B cell (primary cell): Measurements from ENCODE around the gene DFFA. TPM values are rescaled to one million over a fixed set of nuclear protein-coding genes. Genes with fewer than 3 reads are reported as not detected.

Experiments
- ATAC-seq: fragments of 200-7000 bp; cut with Tn5 transposase; one replicate; pipeline ENCODE4 v1.10.0; 2021; ENCODE audit warnings: low read depth, mild to moderate bottlenecking, moderate number of reproducible peaks, moderate library complexity
- CTCF ChIA-PET: fragments of 350-600 bp; sonication (Branson Sonifier 250); formaldehyde crosslinking; loops from one replicate; lab custom pipeline; 2021; ENCODE audit warnings: antibody characterized with exemption, inconsistent platforms; lab: Charles Lee
- POLR2A ChIA-PET: fragments of 350-600 bp; sonication (Branson Sonifier 250); formaldehyde crosslinking; loops from one replicate; lab custom pipeline; 2021; ENCODE audit warnings: antibody characterized with exemption; lab: Charles Lee
- DNase-seq: peaks from one replicate; pipeline ENCODE4 v3.0.0; 2013
- H2AFZ ChIP-seq: 2 replicates; pipeline ENCODE4 v1.6.1; 2012; ENCODE audit warnings: mild to moderate bottlenecking, low read depth, low read length; ENCODE audit not compliant: insufficient read depth, poor library complexity, severe bottlenecking
- H3K27ac ChIP-seq, 2 donors: 1 replicate in 1 of 2; 2 replicates in 1 of 2; pipeline ENCODE4 v1.5.1; 2012 to 2013; ENCODE audit warnings: low read length in 2 of 2, mild to moderate bottlenecking in 2 of 2, moderate library complexity in 1 of 2
- H3K27me3 ChIP-seq, 4 experiments: fragments of 200-600 bp in 1 of 4; sonication (generic) in 1 of 4; replicated peaks in 1 of 4; 1 replicate in 2 of 4; 2 replicates in 2 of 4; pipeline versions ENCODE4 v1.6.1 to v1.7.0; 2013 to 2016; ENCODE audit warnings: low read length in 3 of 4, mild to moderate bottlenecking in 2 of 4, mixed read lengths in 1 of 4, moderate library complexity in 1 of 4; ENCODE audit not compliant: insufficient read depth in 4 of 4, control insufficient read depth in 3 of 4; ENCODE audit errors: control extremely low read depth in 1 of 4
- H3K36me3 ChIP-seq, 2 experiments: replicated peaks in 1 of 2; 1 replicate in 1 of 2; 2 replicates in 1 of 2; pipeline versions ENCODE4 v1.6.1 to v1.7.1; 2013; ENCODE audit warnings: low read length in 1 of 2; ENCODE audit not compliant: insufficient read depth in 2 of 2, control insufficient read depth in 1 of 2; ENCODE audit errors: control extremely low read depth in 1 of 2, extremely low read depth in 1 of 2
- H3K4me1 ChIP-seq, 2 donors: fragments of 200-600 bp in 1 of 2; sonication (generic) in 1 of 2; 1 replicate in 1 of 2; 2 replicates in 1 of 2; pipeline versions ENCODE4 v1.5.1 to v1.6.1; 2013 to 2017; ENCODE audit warnings: low read length in 2 of 2; ENCODE audit not compliant: control insufficient read depth in 2 of 2, insufficient read depth in 2 of 2
- H3K4me2 ChIP-seq: replicated peaks from 2 replicates; pipeline ENCODE3; 2012; ENCODE audit warnings: mild to moderate bottlenecking, low read depth, low read length; ENCODE audit not compliant: poor library complexity, severe bottlenecking
- H3K4me3 ChIP-seq, 5 experiments: fragments of 200-600 bp in 1 of 5; sonication (generic) in 1 of 5; 1 replicate in 3 of 5; 2 replicates in 2 of 5; pipeline versions ENCODE4 v1.5.1 to v1.7.0; 2011 to 2016; ENCODE audit warnings: low read length in 4 of 5, mild to moderate bottlenecking in 4 of 5, low read depth in 2 of 5, control low read depth in 1 of 5, moderate library complexity in 1 of 5; ENCODE audit not compliant: insufficient read depth in 1 of 5; ENCODE audit errors: control extremely low read depth in 1 of 5, extremely low read depth in 1 of 5
- H3K79me2 ChIP-seq: fragments of 200-600 bp; sonication (generic); one replicate; pipeline ENCODE4 v1.6.0; 2016; ENCODE audit warnings: low read length; ENCODE audit not compliant: control insufficient read depth, insufficient read depth
- H3K9ac ChIP-seq: fragments of 200-600 bp; sonication (generic); 2 replicates; pipeline ENCODE4 v1.6.1; 2017; ENCODE audit warnings: mild to moderate bottlenecking, low read length, moderate library complexity
- H3K9me3 ChIP-seq, 3 donors: one replicate each; pipeline versions ENCODE4 v1.6.1 to v1.7.1; 2013; ENCODE audit warnings: low read length in 2 of 3; ENCODE audit not compliant: control insufficient read depth in 2 of 3, insufficient read depth in 1 of 3; ENCODE audit errors: control extremely low read depth in 1 of 3
- H4K20me1 ChIP-seq: 2 replicates; pipeline ENCODE4 v1.6.0; 2012; ENCODE audit warnings: mild to moderate bottlenecking, low read length; ENCODE audit not compliant: insufficient read depth, control insufficient read depth, poor library complexity, severe bottlenecking
- H3K27ac Mint-ChIP-seq: one replicate; pipeline ENCODE4 v1.8.0; 2021; ENCODE audit warnings: mixed read lengths
- H3K27me3 Mint-ChIP-seq: one replicate; pipeline ENCODE4 v1.8.0; 2021; ENCODE audit warnings: mixed read lengths
- H3K4me1 Mint-ChIP-seq: one replicate; pipeline ENCODE4 v1.8.0; 2021; ENCODE audit warnings: mixed read lengths
- H3K4me3 Mint-ChIP-seq: one replicate; pipeline ENCODE4 v1.8.0; 2021; ENCODE audit warnings: mixed read lengths
- H3K9me3 Mint-ChIP-seq: one replicate; pipeline ENCODE4 v1.8.0; 2022; ENCODE audit warnings: mixed read lengths; ENCODE audit not compliant: insufficient read depth
- EZH2 ChIP-seq: IDR thresholded peaks from 2 replicates; pipeline ENCODE4 v1.6.1; 2012; ENCODE audit warnings: borderline replicate concordance, low read depth, mild to moderate bottlenecking, moderate library complexity, low read length; ENCODE audit not compliant: insufficient read depth, poor library complexity, severe bottlenecking
- WGBS: methylation state at CpG from one replicate; pipeline ENCODE4 v1.1.5; 2013; ENCODE audit warnings: missing lambda C conversion rate; ENCODE audit not compliant: insufficient coverage; 5-methylcytosine and 5-hydroxymethylcytosine counted together
- intact Hi-C: fragments of 100-400 bp; cut with micrococcal nuclease; formaldehyde crosslinking; loops from one replicate; pipeline ENCODE4 v1.10.0; 2022
- polyA plus RNA-seq: library from polyadenylated mRNA; depleted of rRNA; stranded (reverse); fragments of >200 nt; gene quantifications from 2 replicates; pipeline ENCODE4 v1.2.3, GENCODE V29; 2012
- total RNA-seq, 2 donors: library from RNA; stranded (reverse); fragments of 120-200 nt in 1 of 2; gene quantifications; 1 replicate in 1 of 2; 2 replicates in 1 of 2; pipeline versions ENCODE4 v1.2.3 to v1.2.4, GENCODE V29; 2013 to 2022
- TF ChIP-seq, protein P1 (sequence below): fragments of 200-600 bp; IDR thresholded peaks from one replicate; pipeline ENCODE4 v1.8.0; 2022; ENCODE audit warnings: antibody characterized with exemption, mild to moderate bottlenecking

DFFA gene
- total and polyA plus RNA-seq, 2 donors (not counting 1 experiment from before 2014, with no cell fraction given): 12.0 to 30.7 TPM

DNA sequence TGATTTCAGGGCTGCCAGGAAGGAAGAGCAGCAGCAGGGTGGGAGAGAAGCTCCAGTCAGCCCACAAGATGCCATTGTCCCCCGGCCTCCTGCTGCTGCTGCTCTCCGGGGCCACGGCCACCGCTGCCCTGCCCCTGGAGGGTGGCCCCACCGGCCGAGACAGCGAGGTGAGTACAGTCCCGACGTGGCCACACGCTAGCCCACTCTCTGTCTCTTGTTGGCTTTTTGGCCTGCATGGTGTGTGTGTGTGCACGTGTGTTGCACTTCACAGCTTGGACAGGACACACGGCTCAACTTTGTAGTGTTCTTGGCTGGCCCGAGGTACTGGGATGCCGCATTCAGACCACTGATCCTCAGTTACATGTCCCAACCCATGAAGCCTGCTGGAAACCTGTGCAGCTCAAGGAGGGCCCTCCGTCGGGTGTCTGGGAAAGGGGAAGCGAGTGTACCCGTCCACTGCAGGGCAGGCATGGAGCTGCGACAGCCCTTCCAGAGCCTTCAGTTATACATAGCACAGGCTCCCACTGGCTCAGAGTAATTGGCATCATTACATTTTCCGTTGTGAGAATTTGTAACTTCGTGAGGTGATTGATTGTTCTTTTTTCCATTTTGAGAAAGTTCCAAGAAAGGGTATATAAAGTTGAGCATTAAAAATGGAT is 22.0 kb downstream of the DFFA start:
- ATAC-seq (no peak), DNase-seq (no peak)
- no peak overlapping the region for H2AFZ ChIP-seq
- no peaks in the 10 kb centered on the region for H3K36me3 ChIP-seq
- no peaks in the 10 kb centered on the region for H3K27me3 Mint-ChIP-seq
- H3K27ac ChIP-seq: no peak overlapping the region
- POLR2A ChIA-PET: no interaction called here
- no peaks in the 10 kb centered on the region for H3K4me1 Mint-ChIP-seq
- no peak overlapping the region for H3K27ac Mint-ChIP-seq
- H3K4me3 Mint-ChIP-seq: no peak overlapping the region
- peaks cover 0 to 8% (median 0%) of the 10 kb centered on the region in 3 donors for H3K9me3 ChIP-seq
- TF ChIP-seq, protein P1, sequence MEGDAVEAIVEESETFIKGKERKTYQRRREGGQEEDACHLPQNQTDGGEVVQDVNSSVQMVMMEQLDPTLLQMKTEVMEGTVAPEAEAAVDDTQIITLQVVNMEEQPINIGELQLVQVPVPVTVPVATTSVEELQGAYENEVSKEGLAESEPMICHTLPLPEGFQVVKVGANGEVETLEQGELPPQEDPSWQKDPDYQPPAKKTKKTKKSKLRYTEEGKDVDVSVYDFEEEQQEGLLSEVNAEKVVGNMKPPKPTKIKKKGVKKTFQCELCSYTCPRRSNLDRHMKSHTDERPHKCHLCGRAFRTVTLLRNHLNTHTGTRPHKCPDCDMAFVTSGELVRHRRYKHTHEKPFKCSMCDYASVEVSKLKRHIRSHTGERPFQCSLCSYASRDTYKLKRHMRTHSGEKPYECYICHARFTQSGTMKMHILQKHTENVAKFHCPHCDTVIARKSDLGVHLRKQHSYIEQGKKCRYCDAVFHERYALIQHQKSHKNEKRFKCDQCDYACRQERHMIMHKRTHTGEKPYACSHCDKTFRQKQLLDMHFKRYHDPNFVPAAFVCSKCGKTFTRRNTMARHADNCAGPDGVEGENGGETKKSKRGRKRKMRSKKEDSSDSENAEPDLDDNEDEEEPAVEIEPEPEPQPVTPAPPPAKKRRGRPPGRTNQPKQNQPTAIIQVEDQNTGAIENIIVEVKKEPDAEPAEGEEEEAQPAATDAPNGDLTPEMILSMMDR: no peak
- no peak for TF ChIP-seq EZH2
- no peaks in the 10 kb centered on the region for H3K4me1 ChIP-seq
- H3K79me2 ChIP-seq: no peaks in the 10 kb centered on the region
- H4K20me1 ChIP-seq: no peaks in the 10 kb centered on the region
- intact Hi-C loops: no loop called here
- H3K9me3 Mint-ChIP-seq: no peaks in the 10 kb centered on the region
- H3K4me2 ChIP-seq: no peak overlapping the region
- CTCF ChIA-PET: interaction anchor here (0.7 kb wide), 1 partner anchor 814 kb away, joined by 3 read pairs; no protein-coding TSS in a partner anchor
- H3K4me3 ChIP-seq: no peak overlapping the region
- WGBS: 93% methylated on average over 16 of the region's 21 CpGs
- H3K9ac ChIP-seq: no peak overlapping the region
- H3K27me3 ChIP-seq: no peaks in the 10 kb centered on the region

DNA sequence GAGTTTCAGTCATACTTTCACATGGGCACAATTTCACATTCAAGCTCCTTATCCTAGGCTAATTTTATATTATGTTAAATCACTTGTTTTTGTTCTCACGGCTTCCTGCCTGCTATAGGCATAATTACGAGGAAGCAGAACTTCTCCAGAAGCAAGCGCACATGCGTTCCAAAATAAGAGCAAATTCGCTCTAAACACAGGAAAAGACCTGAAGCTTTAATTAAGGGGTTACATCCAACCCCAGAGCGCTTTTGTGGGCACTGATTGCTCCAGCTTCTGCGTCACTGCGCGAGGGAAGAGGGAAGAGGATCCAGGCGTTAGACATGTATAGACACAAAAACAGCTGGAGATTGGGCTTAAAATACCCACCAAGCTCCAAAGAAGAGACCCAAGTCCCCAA is 22.6 kb downstream of the DFFA start, which contains the start of gene CORT:
TSS of gene CORT (plus strand) at position 281 of the 400 bp plus-strand sequence. CDS start 193 bp downstream, outside the sequence.
- H3K9me3 Mint-ChIP-seq: no peaks in the 10 kb centered on the region
- no peaks in the 10 kb centered on the region for H3K27me3 Mint-ChIP-seq
- Histone ChIP-seq H3K4me3 (no peak within 1 kb of the TSS), H4K20me1 (no peaks in the 10 kb centered on the region), H3K27ac (no peak within 1 kb of the TSS), H3K36me3 (peaks cover 0 to under 1% of the 10 kb centered on the region in 2 experiments), H3K4me2 (no peak within 1 kb of the TSS), H3K9ac (no peak within 1 kb of the TSS), H3K27me3 (no peaks in the 10 kb centered on the region), H3K4me1 (no peaks in the 10 kb centered on the region), H2AFZ (no peak within 1 kb of the TSS), H3K9me3 (peaks cover 0 to 7% (median 0%) of the 10 kb centered on the region in 3 donors), H3K79me2 (no peaks in the 10 kb centered on the region)
- CTCF ChIA-PET: no interaction called here
- no peak within 1 kb of the TSS for H3K27ac Mint-ChIP-seq
- no peak within 1 kb of the TSS for H3K4me3 Mint-ChIP-seq
- DNase-seq (no peak), ATAC-seq (no peak)
- intact Hi-C loops: no loop called here
- TF ChIP-seq, protein P1: no peak
- no peak for TF ChIP-seq EZH2
- no peaks in the 10 kb centered on the region for H3K4me1 Mint-ChIP-seq
- WGBS: 91% methylated on average over 8 of the region's 10 CpGs
- POLR2A ChIA-PET: no interaction called here
